Immature natural killer cell (primary cell): ENCODE measurements around the gene MRPL20. TPM values are rescaled to one million over a fixed set of nuclear protein-coding genes. Genes with fewer than 3 reads are reported as not detected.

Source experiments
- DNase-seq, 3 donors: peaks; one replicate each; pipeline ENCODE4 v3.0.0; 2022; ENCODE audit warnings: mixed read lengths in 1 of 3
- H3K27ac Mint-ChIP-seq, 6 donors: one replicate each; pipeline ENCODE4 v1.8.0; 2020; ENCODE audit warnings: mixed read lengths in 6 of 6, mild to moderate bottlenecking in 5 of 6, inconsistent platforms in 4 of 6, moderate library complexity in 3 of 6
- H3K27me3 Mint-ChIP-seq, 3 donors: one replicate each; pipeline ENCODE4 v1.8.0; 2020 to 2021; ENCODE audit warnings: low read depth in 3 of 3, mild to moderate bottlenecking in 3 of 3, mixed read lengths in 3 of 3, moderate library complexity in 3 of 3, inconsistent platforms in 1 of 3
- H3K36me3 Mint-ChIP-seq, 3 donors: one replicate each; pipeline ENCODE4 v1.8.0; 2020; ENCODE audit warnings: mixed read lengths in 3 of 3, inconsistent platforms in 2 of 3, mild to moderate bottlenecking in 2 of 3
- H3K4me1 Mint-ChIP-seq, 2 donors: one replicate each; pipeline ENCODE4 v1.8.0; 2020; ENCODE audit warnings: inconsistent platforms in 2 of 2, mild to moderate bottlenecking in 2 of 2, mixed read lengths in 2 of 2, moderate library complexity in 1 of 2
- H3K4me3 Mint-ChIP-seq, 5 donors: one replicate each; pipeline ENCODE4 v1.8.0; 2020; ENCODE audit warnings: mild to moderate bottlenecking in 5 of 5, mixed read lengths in 5 of 5, inconsistent platforms in 3 of 5, moderate library complexity in 3 of 5
- H3K9me3 Mint-ChIP-seq, 6 donors: one replicate each; pipeline ENCODE4 v1.8.0; 2020; ENCODE audit warnings: mild to moderate bottlenecking in 6 of 6, mixed read lengths in 6 of 6, inconsistent platforms in 4 of 6, moderate library complexity in 3 of 6
- polyA plus RNA-seq, 3 donors: library from polyadenylated mRNA; unstranded; fragments of 300-500 nt; fragmentation: Illumina TruSeq; gene quantifications; one replicate each; pipeline ENCODE4 v1.2.3, GENCODE V29; 2021

Gene MRPL20
- polyA plus RNA-seq, 3 donors from 2014 or later = 167 to 194 (median 182) TPM

GRCh38 chr1:1426496-1427105 lies 19.5 kb upstream of the MRPL20 start:
- H3K4me3 Mint-ChIP-seq = no peak overlapping the region
- H3K9me3 Mint-ChIP-seq = no peaks in the 10 kb centered on the region
- DNase-seq = no peak
- H3K36me3 Mint-ChIP-seq = no peaks in the 10 kb centered on the region
- H3K4me1 Mint-ChIP-seq = peaks cover 3 to 6% of the 10 kb centered on the region in 2 donors
- no peak overlapping the region for H3K27ac Mint-ChIP-seq
- peaks cover 6 to 15% (median 11%) of the 10 kb centered on the region in 3 donors for H3K27me3 Mint-ChIP-seq

DNA sequence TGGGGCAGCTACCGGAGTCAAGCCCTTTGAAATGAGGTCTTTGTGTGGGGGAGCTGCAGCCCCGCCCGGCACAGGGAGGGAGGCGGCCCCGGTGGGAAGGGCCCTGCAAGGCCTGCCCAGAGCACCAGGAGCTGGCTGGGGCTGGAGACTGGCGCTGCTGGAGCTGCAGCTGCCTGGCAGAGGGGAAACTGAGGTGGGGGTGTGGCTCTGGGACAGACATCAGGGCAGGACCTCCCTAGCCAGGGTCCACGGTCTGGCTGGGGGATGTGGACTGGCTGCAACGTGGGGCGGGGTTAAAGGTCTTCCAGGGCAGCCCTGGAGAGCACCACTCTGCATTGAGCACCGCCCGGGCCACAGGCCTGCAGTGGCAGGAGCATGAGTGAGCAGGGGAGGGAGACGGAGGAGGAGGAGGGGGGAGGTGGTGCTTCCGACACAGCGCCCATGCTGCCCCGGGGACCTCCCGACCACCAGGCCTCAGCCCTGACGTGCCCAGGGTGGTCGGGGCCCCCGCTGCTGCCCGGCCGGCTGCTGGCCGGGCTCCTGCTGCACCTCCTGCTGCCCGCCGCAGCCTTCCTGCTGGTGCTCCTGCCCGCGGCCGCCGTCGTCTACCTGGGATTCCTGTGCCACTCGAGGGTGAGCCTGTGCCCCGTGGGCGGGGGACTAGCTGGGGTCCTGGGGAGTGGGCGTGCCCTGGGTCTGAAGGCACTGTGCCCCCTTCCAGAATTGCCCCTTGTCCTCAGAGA lies 18.8 kb upstream of the MRPL20 start:
- Mint-ChIP-seq H3K36me3 (no peaks in the 10 kb centered on the region), H3K27ac (no peak overlapping the region), H3K9me3 (no peaks in the 10 kb centered on the region), H3K4me1 (peaks cover 3 to 6% of the 10 kb centered on the region in 2 donors), H3K4me3 (no peak overlapping the region), H3K27me3 (peaks cover 6 to 15% (median 11%) of the 10 kb centered on the region in 3 donors)
- DNase-seq = no peak

DNA sequence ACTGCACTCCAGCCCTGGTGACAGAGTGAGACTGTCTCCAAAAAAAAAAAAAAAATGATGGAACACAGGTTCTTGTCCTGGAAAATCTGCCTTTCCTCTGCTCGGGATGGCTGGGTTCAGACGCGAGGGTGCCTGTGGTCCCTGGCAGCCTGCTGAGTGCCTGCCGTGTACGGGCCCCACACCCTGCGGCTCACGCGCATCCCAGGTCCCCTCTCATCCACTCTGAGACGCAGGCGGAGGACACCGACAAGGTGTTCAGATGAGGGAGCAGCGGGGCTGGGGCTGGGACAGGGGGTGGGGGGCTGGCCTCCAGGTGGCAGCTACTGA lies 18.3 kb upstream of the MRPL20 start:
- no peak for DNase-seq
- peaks cover 3 to 6% of the 10 kb centered on the region in 2 donors for H3K4me1 Mint-ChIP-seq
- H3K9me3 Mint-ChIP-seq = no peaks in the 10 kb centered on the region
- peaks cover 6 to 15% (median 11%) of the 10 kb centered on the region in 3 donors for H3K27me3 Mint-ChIP-seq
- no peak overlapping the region for H3K4me3 Mint-ChIP-seq
- H3K36me3 Mint-ChIP-seq = no peaks in the 10 kb centered on the region
- H3K27ac Mint-ChIP-seq = no peak overlapping the region

DNA sequence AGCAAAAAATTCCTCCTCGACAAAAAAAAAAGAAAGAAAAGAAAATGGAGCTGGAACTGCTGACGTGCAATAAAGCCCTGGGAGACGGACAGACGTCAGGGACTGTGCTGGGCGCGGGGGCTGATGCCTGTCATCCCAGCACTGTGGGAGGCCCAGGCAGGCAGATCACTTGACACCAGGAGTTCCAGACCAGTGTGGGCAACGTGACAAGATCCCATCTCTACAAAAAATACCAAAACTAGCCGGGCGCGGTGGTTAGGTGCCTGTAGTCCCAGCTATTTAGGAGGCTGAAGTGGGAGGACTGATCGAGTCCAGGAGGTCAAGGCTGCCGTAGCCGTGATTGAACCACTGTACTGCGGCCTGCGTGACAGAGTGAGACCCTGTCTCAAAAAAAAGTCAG lies 17.6 kb upstream of the MRPL20 start:
- Mint-ChIP-seq H3K4me1 (peaks cover 3 to 6% of the 10 kb centered on the region in 2 donors), H3K9me3 (no peaks in the 10 kb centered on the region), H3K27ac (no peak overlapping the region), H3K36me3 (no peaks in the 10 kb centered on the region), H3K4me3 (no peak overlapping the region), H3K27me3 (peaks cover 6 to 11% (median 10%) of the 10 kb centered on the region in 3 donors)
- no peak for DNase-seq

DNA sequence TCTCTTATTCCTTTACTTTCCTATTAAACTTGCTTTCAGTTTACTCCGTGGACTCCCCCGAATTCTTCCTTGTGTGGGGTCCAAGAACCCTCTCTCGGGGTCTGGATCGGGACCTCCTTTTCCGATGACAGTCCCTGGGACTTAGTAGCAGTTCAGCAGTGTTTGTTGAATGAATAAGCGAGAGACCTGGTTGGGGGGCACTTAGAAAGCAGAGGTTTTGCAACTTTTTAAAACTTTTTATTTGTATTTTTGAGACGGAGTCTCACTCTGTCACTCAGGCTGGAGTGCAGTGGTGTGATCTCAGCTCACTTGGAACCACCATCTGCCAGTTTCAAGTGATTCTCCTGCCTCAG lies 16.1 kb upstream of the MRPL20 start:
- Mint-ChIP-seq H3K9me3 (no peaks in the 10 kb centered on the region), H3K27me3 (peaks cover 4 to 11% (median 6%) of the 10 kb centered on the region in 3 donors), H3K4me3 (no peak overlapping the region), H3K27ac (no peak overlapping the region), H3K36me3 (no peaks in the 10 kb centered on the region), H3K4me1 (peaks cover 0 to under 1% of the 10 kb centered on the region in 2 donors)
- DNase-seq = no peak

GRCh38 chr1:1422465-1423244 lies 15.6 kb upstream of the MRPL20 start:
- Mint-ChIP-seq H3K27ac (no peak overlapping the region), H3K9me3 (no peaks in the 10 kb centered on the region), H3K4me1 (no peaks in the 10 kb centered on the region), H3K36me3 (no peaks in the 10 kb centered on the region), H3K27me3 (peaks cover 6 to 14% (median 7%) of the 10 kb centered on the region in 3 donors), H3K4me3 (no peak overlapping the region)
- no peak for DNase-seq

DNA sequence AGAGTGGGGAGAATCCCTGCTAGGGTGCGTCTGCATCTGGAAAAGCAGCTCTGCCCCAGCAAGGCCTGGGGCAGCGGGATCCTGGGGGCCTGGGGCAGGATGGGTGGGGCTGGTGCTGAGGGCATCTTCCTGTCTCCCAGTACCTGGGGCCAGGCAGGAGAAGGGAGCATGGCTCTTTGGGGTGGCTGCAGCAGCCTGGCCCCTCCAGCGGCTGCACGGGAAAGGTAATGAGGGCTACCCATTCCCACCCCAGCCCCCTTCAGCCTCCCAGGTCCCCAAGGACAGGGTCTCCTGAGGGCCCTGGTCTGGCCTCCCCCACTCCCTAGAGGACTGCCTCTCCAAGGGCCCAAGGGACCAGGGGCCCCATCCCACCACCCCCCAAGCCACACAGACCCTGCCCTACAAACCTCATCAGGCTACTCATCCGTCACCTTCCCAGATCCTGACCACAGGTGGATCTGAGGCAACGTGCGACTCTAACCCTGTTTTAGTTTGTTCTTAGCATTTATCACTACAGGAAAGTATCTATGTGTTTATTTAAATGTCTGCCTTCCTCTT lies 14.9 kb upstream of the MRPL20 start:
- Mint-ChIP-seq H3K4me1 (no peaks in the 10 kb centered on the region), H3K36me3 (no peaks in the 10 kb centered on the region), H3K4me3 (no peak overlapping the region), H3K27me3 (peaks cover 6 to 15% (median 10%) of the 10 kb centered on the region in 3 donors), H3K27ac (no peak overlapping the region), H3K9me3 (no peaks in the 10 kb centered on the region)
- no peak for DNase-seq

DNA sequence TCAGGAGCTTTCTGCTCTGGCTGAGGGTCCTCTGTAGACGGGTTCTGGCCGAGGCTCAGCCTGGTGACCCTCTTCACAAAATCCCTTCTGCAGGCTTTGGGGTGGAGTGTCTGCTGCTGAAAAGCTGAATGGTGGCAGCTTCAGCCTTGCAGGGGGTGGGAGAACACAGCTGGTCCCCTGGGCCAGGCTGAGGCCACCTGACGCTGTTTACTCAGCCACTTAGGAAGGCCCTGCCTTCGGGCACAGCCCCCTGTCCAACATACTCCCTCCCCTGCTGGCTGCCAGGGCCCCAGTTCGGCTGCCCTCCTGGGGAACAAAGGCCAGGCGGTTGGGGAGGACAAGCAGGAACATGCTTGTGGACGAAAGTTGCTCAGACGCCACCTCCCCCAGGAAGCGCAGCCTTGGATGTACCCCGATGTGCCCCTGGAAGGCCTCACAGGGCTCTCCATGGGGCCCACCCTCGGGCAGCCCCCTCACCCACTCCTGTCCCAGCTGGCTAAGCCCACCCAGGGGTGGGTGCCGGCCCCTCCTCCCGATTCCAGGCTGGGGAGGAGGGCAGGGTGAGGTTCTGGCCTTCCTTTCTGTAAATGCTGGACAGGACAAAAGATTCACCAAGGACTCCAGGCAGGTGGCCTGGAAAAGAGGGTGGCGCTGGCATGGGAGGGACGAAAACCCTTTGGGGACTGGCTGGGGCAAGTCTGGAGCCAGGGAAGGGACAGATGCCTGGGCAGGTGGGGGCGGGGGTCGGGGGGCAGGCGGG lies 14.2 kb upstream of the MRPL20 start, which contains the start of gene ANKRD65:
Gene ANKRD65, minus strand, starts transcription at position 130 of the 760 bp plus-strand sequence. CDS start 271 bp downstream, outside the sequence.
- no peak within 1 kb of the TSS for H3K4me3 Mint-ChIP-seq
- no peaks in the 10 kb centered on the region for H3K36me3 Mint-ChIP-seq
- no peaks in the 10 kb centered on the region for H3K9me3 Mint-ChIP-seq
- no peak for DNase-seq
- H3K27ac Mint-ChIP-seq = no peak within 1 kb of the TSS
- H3K27me3 Mint-ChIP-seq = peaks cover 6 to 14% (median 10%) of the 10 kb centered on the region in 3 donors
- no peaks in the 10 kb centered on the region for H3K4me1 Mint-ChIP-seq

GRCh38 chr1:1420654-1421141 lies 13.6 kb upstream of the MRPL20 start:
- H3K4me1 Mint-ChIP-seq = no peaks in the 10 kb centered on the region
- H3K27me3 Mint-ChIP-seq = peaks cover 3 to 13% (median 8%) of the 10 kb centered on the region in 3 donors
- H3K4me3 Mint-ChIP-seq = no peak overlapping the region
- no peak for DNase-seq
- H3K36me3 Mint-ChIP-seq = no peaks in the 10 kb centered on the region
- no peak overlapping the region for H3K27ac Mint-ChIP-seq
- no peaks in the 10 kb centered on the region for H3K9me3 Mint-ChIP-seq

DNA sequence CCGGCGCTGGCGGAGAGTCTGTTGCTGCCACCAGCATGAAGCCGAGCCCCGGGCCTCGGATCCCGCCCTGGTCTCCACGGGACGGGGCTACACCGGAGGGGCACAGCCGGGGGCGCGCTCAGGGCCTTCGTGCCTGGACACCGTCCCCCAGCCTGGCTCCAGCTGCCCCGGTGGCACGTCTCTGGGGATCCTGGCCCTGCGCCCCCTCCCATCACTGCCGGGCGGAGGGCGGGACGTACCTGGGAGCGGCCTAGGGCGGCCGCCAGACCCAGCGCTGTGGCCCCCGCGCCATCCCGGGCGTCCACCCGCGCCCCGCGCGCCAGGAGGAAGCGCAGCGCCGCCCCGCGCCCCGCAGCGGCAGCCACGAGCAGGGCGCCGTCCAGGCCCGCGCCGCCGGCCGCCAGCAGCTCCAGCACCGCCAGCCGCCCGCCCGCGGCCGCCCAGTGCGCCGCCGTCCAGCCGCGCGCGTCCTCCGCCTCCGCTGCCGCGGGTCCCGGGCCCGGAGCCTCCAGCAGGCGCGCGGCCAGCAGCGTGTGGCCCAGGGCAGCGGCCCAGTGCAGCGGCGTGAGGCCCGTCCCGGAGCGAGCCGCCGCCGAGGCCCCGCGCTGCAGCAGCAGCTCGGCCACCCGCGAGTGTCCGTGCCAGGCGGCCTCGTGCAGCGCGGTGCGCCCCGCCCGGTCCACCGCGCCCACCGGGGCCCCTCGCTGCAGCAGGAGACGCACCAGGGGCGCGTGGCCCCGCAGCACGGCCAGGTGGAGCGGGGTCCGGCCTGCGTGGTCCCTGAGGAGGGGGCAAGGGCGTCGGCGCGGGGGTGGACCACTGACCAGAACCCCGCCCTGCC lies 12.9 kb upstream of the MRPL20 start:
- peaks cover 3 to 13% (median 8%) of the 10 kb centered on the region in 3 donors for H3K27me3 Mint-ChIP-seq
- H3K36me3 Mint-ChIP-seq = no peaks in the 10 kb centered on the region
- no peak overlapping the region for H3K27ac Mint-ChIP-seq
- no peaks in the 10 kb centered on the region for H3K9me3 Mint-ChIP-seq
- no peaks in the 10 kb centered on the region for H3K4me1 Mint-ChIP-seq
- no peak overlapping the region for H3K4me3 Mint-ChIP-seq
- DNase-seq = no peak

DNA sequence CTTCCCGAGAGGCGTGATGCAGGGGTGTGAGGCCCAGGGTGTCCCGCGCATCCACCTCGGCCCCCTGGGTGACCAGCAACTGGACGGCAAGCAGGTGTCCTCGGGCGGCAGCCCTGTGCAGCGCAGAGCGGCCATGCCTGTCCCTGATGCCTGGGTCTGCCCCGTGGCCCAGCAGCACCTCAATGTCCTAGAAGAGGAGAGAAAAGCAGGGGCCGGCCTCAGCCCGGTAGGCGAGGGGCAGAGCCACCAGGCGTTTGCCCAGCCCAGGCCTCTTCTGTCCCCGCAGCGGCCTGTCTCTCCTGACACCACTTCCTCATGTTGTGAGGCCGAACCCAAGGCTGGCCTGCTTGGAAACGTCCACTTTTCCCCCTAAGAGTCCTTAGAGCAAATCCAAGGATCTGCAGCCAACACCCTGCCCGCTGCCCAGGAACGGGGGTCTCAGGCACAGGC lies 12.3 kb upstream of the MRPL20 start:
- no peaks in the 10 kb centered on the region for H3K4me1 Mint-ChIP-seq
- peaks cover 3 to 11% (median 8%) of the 10 kb centered on the region in 3 donors for H3K27me3 Mint-ChIP-seq
- no peaks in the 10 kb centered on the region for H3K9me3 Mint-ChIP-seq
- no peak for DNase-seq
- H3K36me3 Mint-ChIP-seq = no peaks in the 10 kb centered on the region
- no peak overlapping the region for H3K27ac Mint-ChIP-seq
- H3K4me3 Mint-ChIP-seq = no peak overlapping the region

GRCh38 chr1:1418464-1419362 lies 11.6 kb upstream of the MRPL20 start:
- Mint-ChIP-seq H3K36me3 (no peaks in the 10 kb centered on the region), H3K4me3 (no peak overlapping the region), H3K27ac (no peak overlapping the region), H3K4me1 (no peaks in the 10 kb centered on the region), H3K9me3 (no peaks in the 10 kb centered on the region), H3K27me3 (peaks cover 3 to 11% (median 6%) of the 10 kb centered on the region in 3 donors)
- DNase-seq = no peak
